ENCODE measurements around the gene METTL27.
"Not testable (repeated sequence)": the region's sequence is repeated elsewhere in the genome, so short reads cannot be mapped to it uniquely, and the experiment has no call there.

Gene METTL27

DNA sequence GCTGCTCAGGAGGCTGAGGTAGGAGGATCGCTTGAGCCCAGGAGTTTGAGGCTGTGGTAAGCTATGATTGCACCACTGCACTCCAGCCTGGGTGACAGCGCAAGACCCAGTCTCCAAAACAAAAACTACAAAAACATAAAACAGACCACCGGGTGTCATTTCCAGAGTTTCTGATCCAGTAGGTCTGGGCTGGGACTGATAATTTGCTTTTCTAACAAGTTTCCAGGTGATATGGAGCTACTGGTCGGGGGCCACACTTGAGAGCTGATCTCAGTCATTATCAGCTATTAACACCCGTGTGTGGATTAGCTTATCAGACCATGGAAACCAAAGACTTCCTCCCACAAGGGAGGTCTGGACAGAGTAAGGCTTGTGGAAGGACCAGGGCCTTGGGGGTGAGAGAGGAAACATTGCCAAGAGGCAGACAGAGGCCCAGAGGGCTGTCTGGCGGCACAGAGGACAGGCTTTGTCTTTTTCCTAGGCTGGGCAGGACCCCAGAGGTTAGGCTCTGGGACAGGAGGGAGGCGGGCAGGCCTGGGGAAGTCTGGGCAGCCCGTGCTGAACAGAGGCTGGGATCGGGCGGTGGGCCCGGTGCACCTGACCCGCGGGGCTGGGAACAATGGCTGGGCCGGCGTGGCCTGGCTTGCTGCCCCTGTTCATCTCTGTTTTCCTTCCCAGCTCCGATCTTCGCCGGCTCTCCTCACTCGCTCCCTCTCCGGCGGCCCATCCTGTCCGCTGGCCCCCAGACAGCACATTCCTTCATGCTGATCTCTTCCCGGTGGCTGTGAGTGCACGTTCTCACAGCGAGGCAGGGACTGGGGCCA, 43.9 kb upstream of the METTL27 start:
- WGBS (ENCODE audit: insufficient coverage) = 0% methylated on average over 15 of the region's 25 CpGs

DNA sequence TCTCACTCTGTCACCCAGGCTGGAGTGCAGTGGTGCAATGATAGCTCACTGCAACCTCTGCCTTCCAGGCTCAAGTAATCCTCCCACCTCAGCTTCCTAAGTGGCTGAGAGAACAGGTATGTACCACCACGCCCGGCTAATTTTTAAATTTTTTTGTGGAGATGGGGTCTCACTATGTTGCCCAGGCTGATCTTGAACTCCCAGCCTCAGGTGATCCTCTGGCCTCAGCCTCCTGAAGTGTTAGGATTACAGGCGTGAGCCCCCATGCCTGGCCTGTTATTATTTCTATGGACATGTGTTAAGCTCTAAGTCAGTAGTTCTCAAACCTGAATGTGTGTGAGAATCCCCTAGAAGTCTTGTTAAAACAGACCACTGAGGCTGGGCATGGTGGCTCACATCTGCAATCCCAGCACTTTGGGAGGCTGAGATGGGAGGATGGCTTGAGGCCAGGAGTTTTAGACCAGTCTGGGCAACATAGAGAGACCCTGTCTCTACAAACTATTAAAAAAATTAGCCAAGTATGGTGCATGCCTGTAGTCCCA, 43.2 kb upstream of the METTL27 start:
- Histone ChIP-seq H3K4me1 (ENCODE audit: control extremely low read depth in 1 of 4, control insufficient read depth in 4 of 4, insufficient read depth in 4 of 4, low read length in 3 of 4) (peaks cover 0 to 47% (median 30%) of the 10 kb centered on the region in 4 experiments), H3K27me3 (replicated peaks in 2 of 5; ENCODE audit: control insufficient read depth in 4 of 5, insufficient read depth in 5 of 5, low read length in 4 of 5) (no peaks in the 10 kb centered on the region), H3K27ac (ENCODE audit: insufficient read depth in 1 of 2, low read depth in 1 of 2, low read length in 2 of 2, poor library complexity in 1 of 2, severe bottlenecking in 2 of 2) (peak overlapping the region; percentile 66 to 87), H3K9me3 (ENCODE audit: control extremely low read depth in 1 of 5, control insufficient read depth in 4 of 5, insufficient read depth in 2 of 5, low read depth in 1 of 5, low read length in 4 of 5) (no peaks in the 10 kb centered on the region), H3K4me3 (ENCODE audit: control insufficient read depth in 1 of 7, extremely low read depth in 1 of 7, insufficient read depth in 4 of 7, low read depth in 2 of 7, low read length in 6 of 7) (no peak overlapping the region), H3K36me3 (ENCODE audit: control insufficient read depth in 4 of 4, insufficient read depth in 4 of 4, low read length in 3 of 4) (no peaks in the 10 kb centered on the region)
- DNase-seq = no peak
- POLR2A ChIA-PET = interaction anchor here (0.5 to 3.6 kb wide), 6 partner anchors 90 to 316 kb away, joined by 3 to 30 read pairs (median 4); no protein-coding TSS in a partner anchor
- WGBS (ENCODE audit: insufficient coverage) = no CpG with 5 or more reads among the region's 3 CpGs
- CTCF ChIA-PET = interaction anchor here (0.6 to 13.0 kb wide), 12 partner anchors 23 to 144 kb away, joined by 3 to 84 read pairs (median 3); no protein-coding TSS in a partner anchor

More for the DNA sequence above, 43.9 kb upstream of the METTL27 start:
- CTCF ChIA-PET = interaction anchor here (0.6 to 13.0 kb wide), 11 partner anchors 24 to 143 kb away, joined by 3 to 84 read pairs (median 3); no protein-coding TSS in a partner anchor
- Histone ChIP-seq H3K4me3 (ENCODE audit: control insufficient read depth in 1 of 7, extremely low read depth in 1 of 7, insufficient read depth in 4 of 7, low read depth in 2 of 7, low read length in 6 of 7) (peak overlapping the region in 3 of 7 experiments; percentile 7 to 35 (median 24)), H3K36me3 (ENCODE audit: control insufficient read depth in 4 of 4, insufficient read depth in 4 of 4, low read length in 3 of 4) (no peaks in the 10 kb centered on the region), H3K9me3 (ENCODE audit: control extremely low read depth in 1 of 5, control insufficient read depth in 4 of 5, insufficient read depth in 2 of 5, low read depth in 1 of 5, low read length in 4 of 5) (no peaks in the 10 kb centered on the region), H3K27me3 (replicated peaks in 2 of 5; ENCODE audit: control insufficient read depth in 4 of 5, insufficient read depth in 5 of 5, low read length in 4 of 5) (no peaks in the 10 kb centered on the region), H3K4me1 (ENCODE audit: control extremely low read depth in 1 of 4, control insufficient read depth in 4 of 4, insufficient read depth in 4 of 4, low read length in 3 of 4) (peaks cover 0 to 49% (median 31%) of the 10 kb centered on the region in 4 experiments), H3K27ac (ENCODE audit: insufficient read depth in 1 of 2, low read depth in 1 of 2, low read length in 2 of 2, poor library complexity in 1 of 2, severe bottlenecking in 2 of 2) (peak overlapping the region; percentile 80 to 87)
- POLR2A ChIA-PET = interaction anchor here (0.5 to 3.6 kb wide), 5 partner anchors 89 to 315 kb away, joined by 3 to 30 read pairs (median 4); no protein-coding TSS in a partner anchor
- peak; percentile 95 to 99 (median 97) for DNase-seq

DNA sequence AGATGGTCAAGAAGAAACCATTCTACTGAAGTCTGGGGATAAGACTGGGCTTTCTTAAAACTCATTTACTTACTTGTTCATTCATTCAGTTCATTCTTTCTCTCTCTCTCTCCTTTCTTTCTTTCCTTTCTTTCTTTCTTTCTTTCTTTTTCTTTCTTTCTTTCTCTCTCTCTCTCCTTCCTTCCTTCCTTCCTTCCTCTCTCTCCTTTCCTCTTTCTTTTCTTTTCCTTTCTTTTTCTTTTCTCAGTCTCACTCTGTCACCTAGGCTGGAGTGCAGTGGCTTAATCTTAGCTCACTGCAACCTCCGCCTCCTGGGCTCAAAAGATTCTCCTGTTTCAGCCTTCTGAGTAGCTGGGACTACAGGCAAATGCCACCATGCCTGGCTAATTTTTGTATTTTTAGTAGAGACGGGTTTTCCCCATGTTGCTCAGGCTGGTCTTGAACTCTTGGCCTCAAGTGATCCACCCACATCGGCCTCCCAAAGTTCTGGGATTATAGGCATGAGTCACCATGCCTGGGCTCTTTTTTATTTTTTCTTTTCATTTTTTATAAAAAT, 42.6 kb upstream of the METTL27 start:
- peak in 1 of 3 donors; percentile 13 for DNase-seq
- not testable (repeated sequence) for H3K9me3 ChIP-seq (ENCODE audit: control extremely low read depth in 1 of 5, control insufficient read depth in 4 of 5, insufficient read depth in 2 of 5, low read depth in 1 of 5, low read length in 4 of 5); H3K27ac ChIP-seq (ENCODE audit: insufficient read depth in 1 of 2, low read depth in 1 of 2, low read length in 2 of 2, poor library complexity in 1 of 2, severe bottlenecking in 2 of 2); H3K27me3 ChIP-seq (replicated peaks in 2 of 5; ENCODE audit: control insufficient read depth in 4 of 5, insufficient read depth in 5 of 5, low read length in 4 of 5); H3K4me3 ChIP-seq (ENCODE audit: control insufficient read depth in 1 of 7, extremely low read depth in 1 of 7, insufficient read depth in 4 of 7, low read depth in 2 of 7, low read length in 6 of 7); H3K36me3 ChIP-seq (ENCODE audit: control insufficient read depth in 4 of 4, insufficient read depth in 4 of 4, low read length in 3 of 4)
- CTCF ChIA-PET = interaction anchor here (0.9 to 13.0 kb wide), 8 partner anchors 20 to 183 kb away, joined by 3 to 84 read pairs (median 3); no protein-coding TSS in a partner anchor
- POLR2A ChIA-PET = interaction anchor here (0.6 to 3.6 kb wide), 2 partner anchors 94 to 141 kb away, joined by 3 to 30 read pairs; no protein-coding TSS in a partner anchor
- H3K4me1 ChIP-seq (ENCODE audit: control extremely low read depth in 1 of 4, control insufficient read depth in 4 of 4, insufficient read depth in 4 of 4, low read length in 3 of 4) = peaks cover 0 to 42% (median 26%) of the 10 kb centered on the region in 4 experiments
- WGBS (ENCODE audit: insufficient coverage) = 100% methylated on average over 2 of the region's 3 CpGs

GRCh38 chr7:73882047-73882402, 39.7 kb upstream of the METTL27 start:
- ChIA-PET CTCF (interaction anchor here (0.6 to 13.0 kb wide), 9 partner anchors 9 to 143 kb away, joined by 3 to 84 read pairs (median 8); no protein-coding TSS in a partner anchor), POLR2A (no interaction called here)

DNA sequence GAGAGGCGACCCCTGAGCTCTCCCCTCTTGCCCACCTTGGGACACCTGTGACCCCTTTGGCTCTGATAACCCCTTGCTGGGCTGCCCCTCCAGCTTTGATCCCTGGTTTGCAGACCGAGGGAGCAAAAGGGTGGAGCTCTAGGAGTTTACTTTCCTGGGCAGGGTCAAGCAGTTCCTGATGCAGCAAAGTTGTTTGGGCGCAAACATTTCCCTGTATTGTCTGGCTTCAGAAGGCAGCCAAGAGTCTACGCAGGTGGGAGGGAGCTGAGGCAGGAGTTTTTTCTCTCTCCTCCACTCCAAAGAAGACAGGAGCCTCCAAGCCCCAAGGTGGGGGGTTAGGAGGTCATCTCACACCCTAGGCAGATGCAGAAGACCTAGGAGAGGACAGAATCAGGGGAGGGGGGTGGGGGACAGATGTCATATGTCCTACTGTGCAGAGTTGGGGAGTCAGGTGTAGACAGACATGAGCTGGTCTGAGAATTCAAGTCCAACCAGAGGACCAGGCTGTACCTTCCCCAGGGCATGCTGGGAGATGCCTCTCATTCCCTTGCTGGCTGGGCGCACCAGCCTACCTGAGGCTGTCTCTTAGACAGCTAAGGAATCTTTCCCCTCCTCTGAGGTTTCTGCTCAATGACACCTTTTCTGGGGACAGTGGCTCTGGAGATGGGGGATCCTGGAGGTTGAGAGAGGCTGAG, 39.2 kb upstream of the METTL27 start:
- Histone ChIP-seq H3K27me3 (replicated peaks in 2 of 5; ENCODE audit: control insufficient read depth in 4 of 5, insufficient read depth in 5 of 5, low read length in 4 of 5) (no peaks in the 10 kb centered on the region), H3K27ac (ENCODE audit: insufficient read depth in 1 of 2, low read depth in 1 of 2, low read length in 2 of 2, poor library complexity in 1 of 2, severe bottlenecking in 2 of 2) (no peak overlapping the region), H3K4me1 (ENCODE audit: control extremely low read depth in 1 of 4, control insufficient read depth in 4 of 4, insufficient read depth in 4 of 4, low read length in 3 of 4) (peaks cover 0 to 17% (median 10%) of the 10 kb centered on the region in 4 experiments), H3K36me3 (ENCODE audit: control insufficient read depth in 4 of 4, insufficient read depth in 4 of 4, low read length in 3 of 4) (no peaks in the 10 kb centered on the region), H3K9me3 (ENCODE audit: control extremely low read depth in 1 of 5, control insufficient read depth in 4 of 5, insufficient read depth in 2 of 5, low read depth in 1 of 5, low read length in 4 of 5) (no peaks in the 10 kb centered on the region), H3K4me3 (ENCODE audit: control insufficient read depth in 1 of 7, extremely low read depth in 1 of 7, insufficient read depth in 4 of 7, low read depth in 2 of 7, low read length in 6 of 7) (no peak overlapping the region)
- POLR2A ChIA-PET = no interaction called here
- DNase-seq = no peak
- CTCF ChIA-PET = interaction anchor here (0.8 to 13.0 kb wide), 10 partner anchors 10 to 144 kb away, joined by 3 to 84 read pairs (median 6); no protein-coding TSS in a partner anchor
- WGBS (ENCODE audit: insufficient coverage) = 97% methylated on average over 3 of the region's 5 CpGs

More at GRCh38 chr7:73882047-73882402, 39.7 kb upstream of the METTL27 start:
- Histone ChIP-seq H3K36me3 (ENCODE audit: control insufficient read depth in 4 of 4, insufficient read depth in 4 of 4, low read length in 3 of 4) (no peaks in the 10 kb centered on the region), H3K27me3 (replicated peaks in 2 of 5; ENCODE audit: control insufficient read depth in 4 of 5, insufficient read depth in 5 of 5, low read length in 4 of 5) (no peaks in the 10 kb centered on the region), H3K4me1 (ENCODE audit: control extremely low read depth in 1 of 4, control insufficient read depth in 4 of 4, insufficient read depth in 4 of 4, low read length in 3 of 4) (peaks cover 0 to 22% (median 15%) of the 10 kb centered on the region in 4 experiments), H3K4me3 (ENCODE audit: control insufficient read depth in 1 of 7, extremely low read depth in 1 of 7, insufficient read depth in 4 of 7, low read depth in 2 of 7, low read length in 6 of 7) (no peak overlapping the region), H3K27ac (ENCODE audit: insufficient read depth in 1 of 2, low read depth in 1 of 2, low read length in 2 of 2, poor library complexity in 1 of 2, severe bottlenecking in 2 of 2) (no peak overlapping the region), H3K9me3 (ENCODE audit: control extremely low read depth in 1 of 5, control insufficient read depth in 4 of 5, insufficient read depth in 2 of 5, low read depth in 1 of 5, low read length in 4 of 5) (no peaks in the 10 kb centered on the region)
- no peak for DNase-seq
- 100% methylated on average over 1 of the region's 3 CpGs for WGBS (ENCODE audit: insufficient coverage)

- CTCF ChIA-PET = interaction anchor here (1.2 to 13.0 kb wide), 9 partner anchors 10 to 145 kb away, joined by 4 to 84 read pairs (median 5); no protein-coding TSS in a partner anchor
- H3K36me3 ChIP-seq (ENCODE audit: control insufficient read depth in 4 of 4, insufficient read depth in 4 of 4, low read length in 3 of 4) = no peaks in the 10 kb centered on the region
- H3K4me1 ChIP-seq (ENCODE audit: control extremely low read depth in 1 of 4, control insufficient read depth in 4 of 4, insufficient read depth in 4 of 4, low read length in 3 of 4) = peaks cover 0 to 13% (median 3%) of the 10 kb centered on the region in 4 experiments
- H3K9me3 ChIP-seq (ENCODE audit: control extremely low read depth in 1 of 5, control insufficient read depth in 4 of 5, insufficient read depth in 2 of 5, low read depth in 1 of 5, low read length in 4 of 5) = no peaks in the 10 kb centered on the region
- POLR2A ChIA-PET = interaction anchor here (0.6 kb wide), 1 partner anchor 47 kb away, joined by 3 read pairs; no protein-coding TSS in a partner anchor
- no peak overlapping the region for H3K4me3 ChIP-seq (ENCODE audit: control insufficient read depth in 1 of 7, extremely low read depth in 1 of 7, insufficient read depth in 4 of 7, low read depth in 2 of 7, low read length in 6 of 7)
- WGBS (ENCODE audit: insufficient coverage) = 97% methylated on average over 8 of the region's 13 CpGs
- no peaks in the 10 kb centered on the region for H3K27me3 ChIP-seq (replicated peaks in 2 of 5; ENCODE audit: control insufficient read depth in 4 of 5, insufficient read depth in 5 of 5, low read length in 4 of 5)
- H3K27ac ChIP-seq (ENCODE audit: insufficient read depth in 1 of 2, low read depth in 1 of 2, low read length in 2 of 2, poor library complexity in 1 of 2, severe bottlenecking in 2 of 2) = no peak overlapping the region
- no peak for DNase-seq
Measured at GRCh38 chr7:73880755-73881328, 38.5 kb upstream of the METTL27 start.

Data from common myeloid progenitor, CD34-positive (primary cell).